ENCODE data around the gene AKAP6. TPM values are rescaled to one million over a fixed set of nuclear protein-coding genes. Genes with fewer than 3 reads are reported as not detected.

AKAP6 gene
- total RNA-seq, 1 experiment from 2014 or later = 1.1 TPM

DNA sequence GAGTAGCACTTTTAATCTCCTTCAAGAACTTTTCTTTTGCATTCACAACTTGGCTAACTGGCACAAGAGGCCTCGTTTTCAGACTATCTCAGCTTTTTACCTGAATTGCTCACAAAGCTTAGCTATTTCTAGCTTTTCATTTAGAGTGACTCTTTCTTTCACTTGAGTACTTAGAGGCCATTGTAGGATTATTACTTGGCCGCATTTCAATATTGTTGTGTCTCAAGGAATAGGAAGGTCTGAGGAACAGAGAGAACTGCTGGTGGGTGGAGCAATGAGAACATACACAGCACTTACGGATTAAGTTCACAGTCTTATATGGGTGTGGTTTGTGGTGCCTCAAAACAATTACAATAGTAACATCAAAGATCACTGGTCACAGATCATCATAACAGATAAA is 384.8 kb downstream of the AKAP6 start:
- Mint-ChIP-seq H3K27ac (no peak overlapping the region), H3K4me1 (peaks cover 3 to 7% of the 10 kb centered on the region in 2 experiments; a peak in 3 of 4 replicates), H3K36me3 (ENCODE audit: insufficient read depth in 1 of 3, low read depth in 3 of 3) (no peaks in the 10 kb centered on the region), H3K9me3 (no peaks in the 10 kb centered on the region), H3K4me3 (no peak overlapping the region), H3K27me3 (ENCODE audit: low read depth) (no peaks in the 10 kb centered on the region)
- H2AK5ac ChIP-seq (ENCODE audit: insufficient read length, low read length) = no peak overlapping the region
- H4K91ac ChIP-seq (ENCODE audit: insufficient read length, low read depth, low read length) = no peak overlapping the region
- no peak overlapping the region for H4K8ac ChIP-seq (replicated peaks; ENCODE audit: insufficient read length, low read depth, low read length)
- no peak overlapping the region for H3T11ph ChIP-seq (ENCODE audit: low read length)
- no peak overlapping the region for H2BK120ac ChIP-seq (ENCODE audit: low read depth, low read length, poor library complexity, severe bottlenecking)
- H3K18ac ChIP-seq (ENCODE audit: insufficient read length, low read depth, low read length) = no peak overlapping the region
- no peaks in the 10 kb centered on the region for H4K20me1 ChIP-seq (ENCODE audit: control insufficient read depth, insufficient read depth, insufficient read length)
- H2BK5ac ChIP-seq (ENCODE audit: insufficient read length, low read length) = no peak overlapping the region
- no peak overlapping the region for H3K56ac ChIP-seq (ENCODE audit: insufficient read length, low read depth, low read length)
- no peak for DNase-seq
- WGBS (ENCODE audit: extremely low coverage, insufficient read length, low lambda C conversion rate) = no CpG with 5 or more reads among the region's 3 CpGs
- no peak overlapping the region for H3K27ac ChIP-seq (ENCODE audit: insufficient read length, low read depth, low read length)
- no peak overlapping the region for H4K5ac ChIP-seq (ENCODE audit: insufficient read length, low read depth, low read length)
- no peaks in the 10 kb centered on the region for H3K9me3 ChIP-seq (ENCODE audit: control insufficient read depth, low read depth, low read length)
- no peak overlapping the region for H3K14ac ChIP-seq (ENCODE audit: insufficient read depth, low read length)
- TF ChIP-seq, protein P1, sequence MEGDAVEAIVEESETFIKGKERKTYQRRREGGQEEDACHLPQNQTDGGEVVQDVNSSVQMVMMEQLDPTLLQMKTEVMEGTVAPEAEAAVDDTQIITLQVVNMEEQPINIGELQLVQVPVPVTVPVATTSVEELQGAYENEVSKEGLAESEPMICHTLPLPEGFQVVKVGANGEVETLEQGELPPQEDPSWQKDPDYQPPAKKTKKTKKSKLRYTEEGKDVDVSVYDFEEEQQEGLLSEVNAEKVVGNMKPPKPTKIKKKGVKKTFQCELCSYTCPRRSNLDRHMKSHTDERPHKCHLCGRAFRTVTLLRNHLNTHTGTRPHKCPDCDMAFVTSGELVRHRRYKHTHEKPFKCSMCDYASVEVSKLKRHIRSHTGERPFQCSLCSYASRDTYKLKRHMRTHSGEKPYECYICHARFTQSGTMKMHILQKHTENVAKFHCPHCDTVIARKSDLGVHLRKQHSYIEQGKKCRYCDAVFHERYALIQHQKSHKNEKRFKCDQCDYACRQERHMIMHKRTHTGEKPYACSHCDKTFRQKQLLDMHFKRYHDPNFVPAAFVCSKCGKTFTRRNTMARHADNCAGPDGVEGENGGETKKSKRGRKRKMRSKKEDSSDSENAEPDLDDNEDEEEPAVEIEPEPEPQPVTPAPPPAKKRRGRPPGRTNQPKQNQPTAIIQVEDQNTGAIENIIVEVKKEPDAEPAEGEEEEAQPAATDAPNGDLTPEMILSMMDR (conservative IDR thresholded peaks at IDR 0.05) = no peak
- H3K79me2 ChIP-seq (ENCODE audit: insufficient read depth, low read length) = no peaks in the 10 kb centered on the region
- no peaks in the 10 kb centered on the region for H3K79me1 ChIP-seq (ENCODE audit: insufficient read depth, low read depth, low read length, poor library complexity, severe bottlenecking)
- no peak overlapping the region for H2AFZ ChIP-seq (ENCODE audit: low read length)
- H3K4ac ChIP-seq (ENCODE audit: low read depth, low read length) = no peak overlapping the region
- H3K27me3 ChIP-seq (ENCODE audit: insufficient read depth, low read length) = no peaks in the 10 kb centered on the region
- H2BK20ac ChIP-seq (ENCODE audit: low read depth, low read length, poor library complexity, severe bottlenecking) = no peak overlapping the region
- no peaks in the 10 kb centered on the region for H3K23me2 ChIP-seq (ENCODE audit: insufficient read length, low read depth, low read length, poor library complexity, severe bottlenecking)
- no peak overlapping the region for H3K4me2 ChIP-seq (ENCODE audit: insufficient read depth, insufficient read length, low read length)
- no peak overlapping the region for H3K23ac ChIP-seq (ENCODE audit: insufficient read length, low read depth, low read length)
- H2BK15ac ChIP-seq (ENCODE audit: low read depth, low read length) = no peak overlapping the region
- no peaks in the 10 kb centered on the region for H3K4me1 ChIP-seq (ENCODE audit: insufficient read depth, low read length)
- H2BK12ac ChIP-seq (ENCODE audit: insufficient read length, low read depth, low read length) = no peak overlapping the region
- no peak overlapping the region for H3K9ac ChIP-seq (ENCODE audit: extremely low read depth, insufficient read length, low read length)

Measured in H9 (cell line).